GM20000 (cell line): ENCODE data around the gene KLHL6.
"Not testable (repeated sequence)": the region's sequence is repeated elsewhere in the genome, so short reads cannot be mapped to it uniquely, and the experiment has no call there.

Experiments
- DNase-seq: peaks from one replicate; pipeline ENCODE4 v3.0.0; 2012; ENCODE audit warnings: low spot score
- CTCF ChIP-seq: IDR thresholded peaks from 2 replicates; pipeline ENCODE4 v1.5.1; 2012; ENCODE audit warnings: mild to moderate bottlenecking, control low read depth; ENCODE audit errors: extremely low read depth, missing control alignments

KLHL6 gene

GRCh38 chr3:183448369-183449128, 107.0 kb downstream of the KLHL6 start:
- DNase-seq, result no peak
- no peak for TF ChIP-seq CTCF

- no peak for TF ChIP-seq CTCF
Measured at GRCh38 chr3:183447206-183448001, 108.1 kb downstream of the KLHL6 start.

DNA sequence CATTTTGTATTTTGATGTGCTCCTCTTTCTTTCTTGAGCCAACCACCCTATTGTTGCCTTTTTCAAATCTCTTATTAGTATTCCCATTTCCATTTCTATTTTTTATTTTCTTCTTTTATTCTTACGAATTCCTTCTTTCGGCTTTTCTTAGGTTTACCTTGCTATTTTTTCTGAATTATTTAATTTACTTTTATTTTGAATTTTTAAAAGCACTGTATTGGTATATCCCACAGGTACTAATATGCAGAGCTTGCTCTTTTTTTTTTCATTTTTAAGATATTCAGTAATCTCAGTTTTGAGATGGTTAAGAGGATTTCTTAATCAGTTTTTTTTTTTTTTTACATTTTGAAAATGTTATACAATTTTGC, 108.7 kb downstream of the KLHL6 start:
- TF ChIP-seq CTCF, result no peak
- DNase-seq, result no peak

More at GRCh38 chr3:183447206-183448001, 108.1 kb downstream of the KLHL6 start:
- DNase-seq, result peak; percentile 84

DNA sequence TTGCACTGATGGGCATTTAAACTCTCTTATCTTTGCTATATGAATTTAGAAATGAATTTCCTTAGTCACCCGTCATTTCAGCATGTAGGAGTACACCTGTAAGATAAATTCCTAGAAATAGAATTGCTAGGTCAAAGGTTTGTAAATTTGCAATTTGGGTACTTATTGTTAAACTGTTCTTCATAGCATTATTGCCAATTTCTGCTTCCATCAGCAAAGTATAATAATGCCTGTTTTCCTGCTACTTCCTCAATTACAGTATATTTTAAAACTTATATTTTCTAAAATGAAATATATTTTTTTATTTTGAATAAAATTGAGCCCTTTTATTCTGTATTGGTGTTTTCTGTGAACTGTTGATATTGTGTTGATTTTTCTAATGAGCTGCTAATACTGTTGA, 110.8 kb downstream of the KLHL6 start:
- no peak for TF ChIP-seq CTCF
- DNase-seq, result no peak

DNA sequence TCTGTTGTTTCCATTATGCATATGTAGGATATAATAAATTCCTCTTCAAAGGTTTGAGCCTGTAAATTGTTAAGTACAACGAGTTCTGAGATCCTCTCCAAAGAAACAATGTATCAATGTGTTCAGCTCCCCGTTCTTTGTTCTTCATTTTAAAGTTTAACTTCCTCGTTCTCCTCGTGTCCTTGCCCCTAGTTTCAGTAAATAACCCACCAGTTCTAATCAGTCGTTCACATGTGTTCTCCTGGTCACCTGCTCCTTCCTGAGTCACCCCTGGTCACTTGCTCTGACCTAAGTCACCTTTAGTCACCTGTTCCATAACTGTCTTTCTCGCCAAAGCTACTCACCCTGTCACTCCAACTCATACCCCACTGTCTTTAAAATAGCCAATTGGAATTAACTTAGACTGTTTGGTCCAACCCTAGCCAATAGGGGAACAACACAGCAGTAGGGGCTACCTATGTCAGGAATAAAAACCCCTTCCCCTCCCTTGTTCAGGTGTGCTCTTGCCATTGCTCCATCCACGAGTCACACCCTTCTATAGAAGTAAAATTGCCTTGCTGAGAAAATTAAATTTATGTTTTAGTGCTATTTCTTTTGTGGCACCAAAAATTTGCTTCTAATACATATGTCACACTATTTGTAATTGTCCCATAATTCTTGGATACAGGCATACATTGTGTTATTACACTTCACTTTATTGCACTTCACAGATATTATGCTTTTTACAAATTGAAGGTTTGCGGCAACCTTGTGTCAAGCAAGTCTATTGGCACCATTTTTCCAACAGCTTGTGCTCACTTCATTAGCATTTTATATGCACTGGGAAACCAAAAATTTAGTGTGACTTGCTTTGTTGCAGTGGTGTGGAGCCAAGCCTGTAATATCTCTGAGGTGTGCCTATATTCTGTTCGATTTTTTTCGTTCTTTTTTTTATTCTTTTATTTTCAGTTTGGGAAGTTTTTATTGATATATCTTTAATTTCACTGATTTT, 111.8 kb downstream of the KLHL6 start:
- no peak for TF ChIP-seq CTCF
- DNase-seq, result no peak

- no peak for DNase-seq
- no peak for TF ChIP-seq CTCF
Measured at GRCh38 chr3:183442994-183443393, 112.5 kb downstream of the KLHL6 start.

- DNase-seq, result not testable (repeated sequence)
Measured at GRCh38 chr3:183440521-183440920, 115.0 kb downstream of the KLHL6 start.
